Lower lobe of right lung (tissue), 2 donors: ENCODE measurements around the gene LRRC4C. TPM values are rescaled to one million over a fixed set of nuclear protein-coding genes. Genes with fewer than 3 reads are reported as not detected.
"Not testable (repeated sequence)": the region's sequence is repeated elsewhere in the genome, so short reads cannot be mapped to it uniquely, and the experiment has no call there.

ENCODE experiments used
- ATAC-seq, 2 donors: fragments of 200-7000 bp; cut with Tn5 transposase; one replicate each; pipeline ENCODE4 v1.9.1; 2020 to 2022; ENCODE audit warnings: mild to moderate bottlenecking in 2 of 2, moderate library complexity in 2 of 2
- DNase-seq: peaks from one replicate; pipeline ENCODE4 v3.0.0-alpha.2; 2020
- H3K27ac ChIP-seq: fragments of 200-600 bp; one replicate; pipeline ENCODE4 v1.8.0; 2022
- H3K27me3 ChIP-seq: fragments of 200-600 bp; one replicate; pipeline ENCODE4 v1.8.0; 2022; ENCODE audit warnings: low read depth
- H3K36me3 ChIP-seq: fragments of 200-600 bp; one replicate; pipeline ENCODE4 v1.8.0; 2022; ENCODE audit warnings: mild to moderate bottlenecking
- H3K4me1 ChIP-seq: fragments of 200-600 bp; one replicate; pipeline ENCODE4 v1.8.0; 2022
- H3K4me3 ChIP-seq: fragments of 200-600 bp; one replicate; pipeline ENCODE4 v1.8.0; 2022; ENCODE audit warnings: mild to moderate bottlenecking
- H3K9me3 ChIP-seq: fragments of 200-600 bp; one replicate; pipeline ENCODE4 v1.8.0; 2022
- intact Hi-C: fragments of 100-400 bp; cut with DNase I; formaldehyde crosslinking; loops from one replicate; pipeline ENCODE4 v1.11.0; 2022
- total RNA-seq: library from RNA; stranded (reverse); fragmentation: NEBNext Ultra II Directional; extraction: Animal tissue kit (Norgen Biotek cat#: 25700); gene quantifications from one replicate; pipeline ENCODE4 v1.2.1, GENCODE V29; 2021
- TF ChIP-seq, protein P1 (sequence below): fragments of 200-600 bp; IDR thresholded peaks from one replicate; pipeline ENCODE4 v1.8.0; 2022; ENCODE audit warnings: antibody characterized with exemption, mild to moderate bottlenecking
- donor health status: DM: no; HTN: yes; CAD: no; lungs with severe emphysema.

Gene LRRC4C
- total RNA-seq, 1 donor from 2014 or later: 0.86 TPM

DNA sequence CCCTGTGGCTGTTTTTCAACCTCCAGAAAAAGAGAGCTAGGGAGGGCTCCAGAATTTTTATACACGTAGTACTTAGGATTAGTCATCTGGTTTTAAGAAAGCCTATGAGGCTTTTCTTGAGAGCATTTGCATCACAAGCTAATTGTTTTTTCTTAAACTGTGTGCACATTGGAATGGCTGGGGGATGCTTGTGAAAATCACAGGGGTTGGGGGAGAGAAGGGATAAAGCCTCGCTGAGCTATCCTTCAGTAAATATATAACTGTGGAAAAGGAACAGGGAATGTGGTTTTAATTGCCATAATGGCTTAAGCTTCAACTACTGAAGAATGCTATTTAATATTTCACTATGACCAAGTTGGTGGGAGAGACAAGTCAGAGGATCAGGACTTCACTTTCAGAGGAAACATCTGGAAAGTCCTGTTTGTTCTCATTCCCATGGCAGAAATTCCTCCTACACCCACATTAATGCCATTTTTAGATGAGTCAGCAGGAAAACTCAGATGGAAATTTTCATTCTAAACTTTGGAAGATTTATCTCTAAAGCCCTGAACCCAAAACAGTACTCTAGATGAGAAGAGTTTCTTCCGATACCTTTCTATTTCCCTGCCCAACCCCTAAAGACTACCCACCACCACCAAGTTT lies 591.3 kb downstream of the LRRC4C start:
- no peak for ATAC-seq
- Histone ChIP-seq H3K27ac (no peak overlapping the region), H3K4me1 (no peaks in the 10 kb centered on the region), H3K9me3 (no peaks in the 10 kb centered on the region), H3K27me3 (no peaks in the 10 kb centered on the region), H3K36me3 (no peaks in the 10 kb centered on the region), H3K4me3 (no peak overlapping the region)
- intact Hi-C loops: no loop called here
- no peak for DNase-seq
- TF ChIP-seq, protein P1, sequence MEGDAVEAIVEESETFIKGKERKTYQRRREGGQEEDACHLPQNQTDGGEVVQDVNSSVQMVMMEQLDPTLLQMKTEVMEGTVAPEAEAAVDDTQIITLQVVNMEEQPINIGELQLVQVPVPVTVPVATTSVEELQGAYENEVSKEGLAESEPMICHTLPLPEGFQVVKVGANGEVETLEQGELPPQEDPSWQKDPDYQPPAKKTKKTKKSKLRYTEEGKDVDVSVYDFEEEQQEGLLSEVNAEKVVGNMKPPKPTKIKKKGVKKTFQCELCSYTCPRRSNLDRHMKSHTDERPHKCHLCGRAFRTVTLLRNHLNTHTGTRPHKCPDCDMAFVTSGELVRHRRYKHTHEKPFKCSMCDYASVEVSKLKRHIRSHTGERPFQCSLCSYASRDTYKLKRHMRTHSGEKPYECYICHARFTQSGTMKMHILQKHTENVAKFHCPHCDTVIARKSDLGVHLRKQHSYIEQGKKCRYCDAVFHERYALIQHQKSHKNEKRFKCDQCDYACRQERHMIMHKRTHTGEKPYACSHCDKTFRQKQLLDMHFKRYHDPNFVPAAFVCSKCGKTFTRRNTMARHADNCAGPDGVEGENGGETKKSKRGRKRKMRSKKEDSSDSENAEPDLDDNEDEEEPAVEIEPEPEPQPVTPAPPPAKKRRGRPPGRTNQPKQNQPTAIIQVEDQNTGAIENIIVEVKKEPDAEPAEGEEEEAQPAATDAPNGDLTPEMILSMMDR: no peak

DNA sequence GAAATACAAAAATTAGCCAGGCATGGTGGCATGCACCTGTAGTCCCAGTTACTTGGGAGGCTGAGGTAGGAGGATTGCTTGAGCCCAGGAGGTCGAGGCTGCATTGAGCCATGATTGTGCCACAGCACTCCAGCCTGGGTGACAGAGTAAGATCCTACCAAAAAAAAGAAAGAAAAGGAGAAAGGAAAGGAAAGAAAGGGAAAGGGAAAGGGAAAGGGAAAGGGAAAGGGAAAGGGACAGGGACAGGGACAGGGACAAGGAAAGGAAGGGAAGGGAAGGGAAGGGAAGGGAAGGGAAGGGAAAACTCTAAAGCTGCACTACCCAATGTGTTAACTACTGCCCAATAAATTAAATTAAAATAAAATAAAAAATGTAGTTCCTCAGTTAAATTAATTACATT lies 601.7 kb downstream of the LRRC4C start:
- DNase-seq, H3K4me1 ChIP-seq, intact Hi-C loops, H3K27me3 ChIP-seq, ATAC-seq, H3K4me3 ChIP-seq, H3K36me3 ChIP-seq, H3K9me3 ChIP-seq, H3K27ac ChIP-seq: not testable (repeated sequence)

DNA sequence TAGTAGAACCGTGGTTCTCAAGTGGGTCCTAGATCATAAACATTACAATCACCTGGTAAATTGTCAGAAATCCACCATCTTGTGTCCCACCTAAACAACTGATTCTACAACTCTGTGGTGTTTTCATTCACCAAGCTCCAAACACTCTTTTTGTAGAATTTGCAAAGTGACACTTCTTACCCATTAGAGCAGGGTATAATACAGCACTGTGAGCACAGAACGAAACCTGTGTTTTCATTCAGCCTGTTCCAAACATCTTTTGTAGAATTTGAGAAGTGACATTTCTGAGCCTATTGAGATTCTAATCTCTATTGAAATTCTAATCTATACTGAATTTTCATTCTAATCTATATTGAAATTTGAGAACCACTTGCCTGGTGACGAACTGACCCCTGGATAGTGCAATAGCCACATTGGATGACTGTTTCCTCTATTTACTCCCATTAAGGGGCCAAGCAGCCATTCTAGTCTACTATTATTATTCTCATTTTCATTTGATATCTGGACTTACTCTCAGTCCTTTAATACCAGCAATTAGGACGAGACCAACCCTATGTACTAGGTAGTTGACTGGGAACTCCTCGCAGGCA lies 616.6 kb downstream of the LRRC4C start:
- H3K27ac ChIP-seq: no peak overlapping the region
- intact Hi-C loops: no loop called here
- no peaks in the 10 kb centered on the region for H3K27me3 ChIP-seq
- ATAC-seq (no peak), DNase-seq (no peak)
- no peak overlapping the region for H3K4me3 ChIP-seq
- peaks cover 5% of the 10 kb centered on the region for H3K9me3 ChIP-seq
- H3K4me1 ChIP-seq: no peaks in the 10 kb centered on the region
- no peaks in the 10 kb centered on the region for H3K36me3 ChIP-seq
- TF ChIP-seq, protein P1: no peak

DNA sequence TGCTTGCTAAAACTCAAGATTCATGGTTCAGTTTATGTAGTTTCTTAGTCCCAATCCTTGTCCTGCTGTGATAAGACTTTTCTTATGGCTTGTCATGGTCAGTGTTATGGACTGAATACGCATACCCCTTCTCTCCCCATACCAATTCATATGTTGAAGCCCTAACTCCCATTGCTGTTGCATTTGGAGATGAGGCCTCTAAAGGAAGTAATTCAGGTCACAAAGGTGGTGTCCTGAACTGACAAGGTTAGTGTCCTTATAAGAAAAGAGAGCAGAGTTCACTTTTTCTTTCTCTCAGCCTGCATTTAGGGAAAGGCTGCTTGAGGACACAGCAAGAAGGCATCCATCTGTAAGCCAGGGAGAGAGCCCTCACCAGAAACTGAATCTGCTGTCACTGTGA lies 618.2 kb downstream of the LRRC4C start:
- no peak for DNase-seq
- no peaks in the 10 kb centered on the region for H3K9me3 ChIP-seq
- no peak for ATAC-seq
- no peaks in the 10 kb centered on the region for H3K4me1 ChIP-seq
- TF ChIP-seq, protein P1: no peak
- H3K27ac ChIP-seq: no peak overlapping the region
- no peaks in the 10 kb centered on the region for H3K27me3 ChIP-seq
- no peaks in the 10 kb centered on the region for H3K36me3 ChIP-seq
- intact Hi-C loops: no loop called here
- H3K4me3 ChIP-seq: no peak overlapping the region

DNA sequence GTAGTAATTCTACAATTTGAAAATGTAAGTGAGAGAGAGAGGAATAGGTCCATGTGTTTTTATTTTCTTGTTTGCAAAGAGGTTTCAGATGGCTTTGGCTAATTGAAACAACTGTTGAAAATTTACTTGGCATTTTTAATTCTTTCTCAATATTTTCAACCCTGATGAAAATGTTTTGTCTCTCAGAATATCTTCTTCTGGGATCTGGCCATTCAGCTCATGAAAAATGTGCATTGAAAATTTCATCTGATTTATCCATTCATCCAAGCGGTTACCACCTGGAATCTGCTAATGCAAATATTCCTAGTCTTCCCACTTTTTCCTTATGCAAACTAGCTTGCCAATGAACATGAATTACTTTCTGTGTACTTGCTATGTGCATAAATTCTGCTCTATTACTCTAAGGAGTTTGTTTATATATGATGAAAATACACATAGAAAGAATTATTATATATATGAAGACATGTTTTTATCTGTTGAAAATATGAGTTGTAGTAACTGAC lies 621.2 kb downstream of the LRRC4C start:
- Histone ChIP-seq H3K4me3 (no peak overlapping the region), H3K27me3 (no peaks in the 10 kb centered on the region), H3K36me3 (no peaks in the 10 kb centered on the region), H3K27ac (no peak overlapping the region), H3K4me1 (no peaks in the 10 kb centered on the region), H3K9me3 (no peaks in the 10 kb centered on the region)
- TF ChIP-seq, protein P1: no peak
- DNase-seq (no peak), ATAC-seq (no peak)
- intact Hi-C loops: no loop called here

DNA sequence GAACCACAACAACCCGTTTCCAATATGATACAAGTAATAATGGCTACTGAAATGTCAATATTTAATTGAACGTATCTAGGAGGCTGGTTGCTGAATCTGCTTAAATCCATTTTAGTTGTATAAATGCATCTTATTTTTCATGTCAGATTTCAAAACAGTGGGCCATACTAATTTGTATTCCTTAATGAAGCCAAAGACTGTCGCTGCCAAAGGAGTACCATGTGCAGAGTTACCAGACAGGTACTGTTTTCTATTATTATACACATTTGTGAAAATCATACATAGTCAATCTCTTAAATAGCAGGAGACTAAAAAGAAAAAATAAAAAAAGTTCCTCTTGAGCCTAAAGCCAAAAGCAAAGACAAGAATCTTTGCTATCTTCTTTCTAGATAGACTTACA lies 632.3 kb downstream of the LRRC4C start:
- Histone ChIP-seq H3K4me3 (no peak overlapping the region), H3K36me3 (no peaks in the 10 kb centered on the region), H3K4me1 (no peaks in the 10 kb centered on the region), H3K27ac (no peak overlapping the region), H3K27me3 (no peaks in the 10 kb centered on the region), H3K9me3 (no peaks in the 10 kb centered on the region)
- ATAC-seq: no peak
- TF ChIP-seq, protein P1: no peak
- intact Hi-C loops: no loop called here
- DNase-seq: no peak
